ENCODE results near the gene NCCRP1.

Gene NCCRP1

DNA sequence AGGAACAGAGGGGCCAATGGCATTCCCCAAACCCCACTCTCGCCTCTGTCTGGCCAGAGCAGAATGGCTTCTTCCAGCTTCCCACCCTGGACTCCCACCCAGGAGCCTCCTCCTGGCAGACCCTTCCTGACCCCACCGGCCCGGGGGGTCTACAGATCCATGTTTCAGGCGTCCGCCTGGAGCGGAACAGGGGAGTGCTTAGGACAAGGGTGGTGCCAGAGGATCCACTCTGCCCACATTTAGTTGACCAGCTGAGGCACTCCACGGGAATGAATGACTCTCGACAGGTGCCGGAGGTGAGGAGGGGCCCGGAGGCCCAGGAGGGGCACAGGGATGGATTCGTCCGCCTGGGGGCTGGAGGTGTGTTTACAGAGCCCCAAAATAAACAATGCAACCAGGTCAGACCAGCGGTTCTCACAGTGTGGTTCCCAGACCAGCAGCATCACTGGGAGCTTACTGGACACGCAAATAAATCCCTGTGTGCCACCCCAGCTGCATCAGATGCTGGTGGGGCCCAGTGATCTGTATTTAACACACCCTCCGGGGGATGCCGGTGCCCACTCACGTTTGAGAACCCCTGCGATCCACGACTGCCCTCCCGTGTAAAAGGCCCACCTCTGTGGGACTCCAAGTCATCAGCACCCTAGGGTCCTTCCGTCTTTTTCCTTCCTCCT lies 15.1 kb upstream of the NCCRP1 start:
- no peak for DNase-seq

DNA sequence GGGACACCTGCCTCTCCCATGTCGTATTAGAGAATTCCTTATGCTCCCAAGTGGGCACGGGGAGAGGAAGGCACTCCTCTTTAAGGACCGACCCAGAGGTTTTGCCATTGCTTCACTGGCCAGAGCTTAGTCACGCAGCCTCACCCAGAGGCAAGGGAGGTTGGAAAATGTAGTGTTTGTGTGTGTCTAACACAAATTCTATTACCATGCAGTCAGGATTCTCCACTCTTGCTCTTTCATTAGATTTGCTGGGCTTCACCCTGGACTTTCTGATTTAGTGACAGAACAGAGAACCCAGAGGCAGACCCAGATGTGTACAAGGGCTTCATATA lies 14.6 kb upstream of the NCCRP1 start:
- no peak for DNase-seq

DNA sequence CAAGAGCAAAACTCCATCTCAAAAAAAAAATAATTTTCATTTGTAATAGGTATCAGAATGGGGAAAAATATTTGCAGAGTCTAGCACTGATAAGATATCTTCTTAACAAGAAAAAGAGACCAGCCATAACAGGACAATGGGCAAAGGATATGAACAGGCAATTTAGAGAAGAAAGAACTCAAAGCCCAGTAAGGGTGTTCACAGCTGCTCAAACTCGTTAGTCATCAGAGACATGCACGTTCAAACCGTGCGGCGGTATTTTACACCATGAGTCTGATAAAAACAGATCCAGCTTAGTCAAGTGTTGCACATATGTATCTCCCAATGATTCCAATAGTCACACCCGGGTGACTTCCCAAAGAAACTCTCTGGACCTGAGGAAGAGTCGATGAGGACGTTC lies 13.7 kb upstream of the NCCRP1 start:
- no peak for DNase-seq

DNA sequence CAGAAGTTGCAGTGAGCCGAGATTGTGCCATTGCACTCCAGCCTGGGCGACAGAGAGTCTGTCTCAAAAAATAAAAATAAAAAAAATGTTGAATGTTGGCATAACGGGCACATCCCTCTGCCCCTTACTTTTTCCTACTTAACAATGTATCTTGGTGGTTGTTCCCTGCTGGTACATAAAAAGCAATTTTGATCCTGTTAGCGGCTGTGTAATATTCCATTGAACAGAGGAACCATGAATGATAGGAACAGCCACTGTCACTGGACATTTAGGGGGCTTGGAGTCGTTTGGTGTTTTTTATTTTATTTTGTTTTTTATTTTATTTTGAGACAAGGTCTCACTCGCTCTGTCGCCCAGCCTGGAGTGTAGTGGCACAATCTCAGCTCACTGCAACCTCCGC lies 10.4 kb upstream of the NCCRP1 start:
- DNase-seq = no peak

DNA sequence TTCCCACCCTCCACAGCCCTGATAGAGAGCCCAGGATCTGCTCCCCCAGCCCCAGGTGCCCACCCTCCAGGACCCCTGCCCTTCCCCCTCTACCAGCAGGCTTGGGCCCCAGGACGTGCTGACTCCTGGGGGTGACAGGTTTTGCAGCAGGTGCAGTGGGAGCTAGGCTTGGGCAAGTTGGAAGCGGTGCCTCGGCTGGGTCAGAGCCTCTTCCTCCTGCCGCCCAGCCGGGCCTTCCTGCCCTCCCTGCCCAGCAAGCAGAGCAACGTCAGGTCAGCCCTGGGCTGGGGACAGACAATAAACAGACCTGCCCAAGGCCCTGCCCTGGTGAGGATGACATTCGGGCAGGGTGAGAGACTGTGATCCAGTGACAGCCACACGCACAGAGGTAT lies 9.2 kb upstream of the NCCRP1 start:
- DNase-seq = no peak

DNA sequence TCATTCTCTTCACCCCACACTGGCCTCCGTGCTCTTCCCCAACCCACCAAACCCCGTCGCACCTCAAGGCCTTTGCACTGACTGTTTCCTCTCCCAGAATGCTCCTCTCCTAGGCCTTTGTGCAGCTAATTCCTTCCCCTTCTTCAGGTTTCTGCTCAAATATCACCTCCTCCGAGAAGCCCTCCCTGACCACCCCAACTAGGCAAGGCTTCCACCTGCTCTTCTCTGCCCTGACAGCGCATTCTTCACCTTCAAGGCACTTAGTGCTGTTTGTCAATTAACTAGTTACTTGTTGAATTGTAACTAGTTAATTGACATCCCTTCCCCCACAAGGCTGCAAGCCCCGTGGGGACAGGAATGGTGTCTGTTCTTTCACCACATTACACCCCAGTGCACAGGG lies 7.8 kb upstream of the NCCRP1 start:
- DNase-seq = no peak

DNA sequence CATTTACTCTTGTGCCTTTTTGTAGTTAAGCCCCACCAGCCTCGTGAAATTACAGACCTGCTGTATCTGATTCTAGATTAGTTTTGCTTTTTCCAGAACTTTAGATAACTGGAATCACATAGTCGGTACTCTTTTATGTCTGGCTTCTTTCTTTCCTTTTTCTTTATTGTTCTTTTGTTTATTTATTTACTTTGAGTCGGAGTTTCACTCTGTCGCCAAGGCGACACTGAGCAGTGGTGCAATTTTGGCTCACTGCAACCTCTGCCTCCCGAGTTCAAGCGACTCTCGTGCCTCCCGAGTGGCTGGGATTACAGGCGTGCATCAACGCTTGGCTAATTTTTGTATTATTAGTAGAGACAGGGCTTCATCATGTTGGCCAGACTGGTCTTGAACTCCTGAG lies 6.0 kb upstream of the NCCRP1 start:
- no peak for DNase-seq

DNA sequence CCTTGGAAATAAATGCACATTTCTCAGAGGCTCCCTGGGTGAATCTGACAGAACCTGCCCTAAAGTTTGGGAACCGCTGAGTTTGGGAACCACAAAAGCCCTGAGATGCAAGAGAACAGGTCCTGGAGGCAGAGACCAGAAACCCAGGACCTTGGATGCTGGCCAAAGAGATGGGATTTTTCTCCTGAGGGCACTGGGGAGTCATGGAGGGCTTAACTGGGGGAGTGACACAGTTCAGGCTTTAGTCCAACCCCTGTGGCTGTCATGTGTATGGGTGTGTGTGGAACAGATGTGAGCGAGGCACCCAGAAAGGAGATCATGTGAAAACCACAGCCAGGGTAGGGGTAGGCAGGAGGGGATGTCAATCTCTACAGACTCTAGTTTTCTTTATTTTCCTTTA lies 3.9 kb upstream of the NCCRP1 start:
- DNase-seq = no peak

DNA sequence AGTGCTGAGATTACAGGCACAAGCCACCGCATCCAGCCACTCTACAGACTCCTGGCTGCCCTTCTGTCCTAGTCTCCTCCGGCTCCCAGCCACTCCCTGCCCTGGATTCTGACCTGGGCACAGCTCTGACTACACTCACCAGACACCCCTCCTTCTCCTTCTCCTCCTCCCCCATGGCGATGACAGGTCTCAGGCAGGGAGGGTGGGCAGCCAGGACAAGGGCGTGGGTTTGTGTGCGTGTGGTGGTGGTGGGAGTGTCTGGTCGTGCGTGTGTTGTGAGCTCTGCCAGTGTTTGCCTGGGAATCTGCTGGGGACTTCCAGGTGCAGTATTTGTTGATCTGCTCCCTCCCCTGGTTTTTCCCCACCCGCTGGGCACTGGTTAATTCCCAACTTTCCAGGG lies 3.0 kb upstream of the NCCRP1 start:
- no peak for DNase-seq

DNA sequence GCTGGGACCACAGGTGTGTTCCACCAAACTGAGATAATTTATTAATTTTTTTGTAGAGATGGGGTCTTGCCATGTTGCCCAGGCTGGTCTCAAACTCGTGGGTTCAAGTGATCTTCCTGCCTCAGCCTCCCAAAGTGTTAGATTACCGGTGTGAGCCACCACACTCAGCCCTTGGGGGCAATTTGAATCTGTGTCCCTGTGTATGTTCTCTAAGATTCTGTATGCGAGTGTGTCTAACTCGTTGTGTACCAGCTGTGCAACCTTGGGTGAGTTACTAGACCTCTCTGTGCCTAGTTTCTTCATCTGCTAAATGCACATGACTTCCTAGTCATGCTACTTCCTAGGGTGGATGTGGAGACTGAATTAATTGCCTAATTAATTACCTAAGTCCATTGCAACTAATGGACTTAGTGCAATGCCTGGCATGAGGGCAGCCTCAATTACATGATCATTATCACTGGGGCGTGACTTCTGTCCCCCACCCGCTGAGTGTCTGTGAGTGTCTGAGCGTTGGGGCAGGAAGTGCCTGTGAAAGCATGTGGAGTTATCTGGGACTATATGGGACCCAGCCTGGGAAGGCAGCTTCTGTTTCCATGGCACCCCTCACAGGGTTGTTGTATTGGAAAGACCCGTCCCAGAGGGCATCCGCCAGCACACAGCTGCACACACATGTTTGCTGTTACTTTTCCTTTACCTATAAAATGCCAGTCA lies 1.8 kb upstream of the NCCRP1 start:
- no peak for DNase-seq

DNA sequence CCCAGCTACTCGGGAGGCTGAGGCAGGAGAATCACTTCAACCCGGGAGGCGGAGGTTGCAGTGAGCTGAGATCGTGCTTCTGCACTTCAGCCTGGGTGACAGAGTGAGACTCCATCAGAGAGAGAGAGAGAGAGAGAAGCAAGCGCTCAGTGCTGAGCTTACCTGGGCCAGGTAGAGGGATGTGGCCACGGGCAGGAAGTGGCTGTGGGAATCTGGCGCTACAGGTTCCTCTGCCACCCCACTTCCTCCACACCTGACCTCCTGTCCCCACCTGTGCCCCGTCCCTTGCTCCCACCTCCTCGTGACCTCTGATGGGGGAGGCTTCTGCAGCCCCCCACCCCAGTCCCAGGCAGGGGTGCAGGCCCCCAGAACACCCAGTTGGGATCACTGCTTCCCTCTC lies 1.0 kb upstream of the NCCRP1 start:
- no peak for DNase-seq

DNA sequence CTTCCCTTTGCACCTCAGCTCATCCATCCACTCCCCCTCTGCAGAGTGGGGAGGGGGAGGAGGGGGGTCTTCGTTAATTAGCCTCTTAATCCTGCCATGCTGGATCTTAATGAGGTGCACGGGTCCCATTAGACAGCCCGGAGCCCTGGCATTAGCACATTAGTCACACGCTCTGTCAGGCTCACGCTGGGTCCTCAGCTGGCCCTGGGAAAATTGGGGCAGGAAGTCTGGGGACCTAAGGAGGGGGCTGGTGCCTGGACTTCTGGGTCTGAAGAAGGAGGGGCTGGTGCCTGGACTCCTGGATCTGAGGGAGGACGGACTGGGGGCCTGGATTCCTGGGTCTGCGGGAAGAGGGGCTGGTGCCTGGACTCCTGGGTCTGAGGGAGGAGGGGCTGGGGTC lies 444 bp upstream of the NCCRP1 start:
- DNase-seq = no peak

DNA sequence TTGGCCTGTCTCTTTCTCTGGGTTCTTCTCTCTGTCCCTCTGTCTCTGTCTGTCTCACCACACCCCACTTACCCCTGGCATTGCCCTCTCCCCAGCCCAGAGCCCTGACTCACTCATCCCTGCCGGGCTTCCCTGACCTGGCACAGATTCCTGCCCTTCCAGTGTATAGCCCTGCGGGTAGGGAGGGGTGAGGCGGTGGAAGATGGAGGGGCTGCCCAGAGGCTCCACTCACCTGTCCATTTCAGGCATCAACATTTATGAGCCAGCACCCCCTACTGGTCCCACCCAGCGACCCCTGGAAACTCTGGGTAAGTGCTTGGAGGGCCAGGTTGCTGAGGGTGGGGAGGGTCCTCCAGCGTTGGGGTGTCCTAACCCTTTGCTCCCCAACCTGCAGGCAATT lies 1.0 kb downstream of the NCCRP1 start:
- DNase-seq = no peak

DNA sequence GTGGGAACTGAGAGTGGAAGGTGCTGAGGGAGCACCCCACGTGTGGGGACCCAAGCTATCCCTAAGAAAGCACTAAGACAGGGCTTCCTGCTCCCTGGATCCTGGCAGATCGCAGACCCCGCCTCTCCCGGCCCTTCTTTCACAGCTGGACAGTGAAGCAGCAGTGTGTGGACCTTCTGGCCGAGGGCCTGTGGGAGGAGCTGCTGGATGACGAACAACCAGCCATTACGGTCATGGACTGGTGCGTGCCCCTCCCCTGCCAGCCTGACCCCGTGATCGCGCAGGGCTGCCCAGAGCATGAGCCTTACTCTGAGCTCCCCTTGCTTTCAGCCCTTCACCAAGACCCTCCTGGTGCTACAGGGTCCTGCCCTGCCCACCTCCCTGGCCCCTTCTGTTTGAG lies 2.3 kb downstream of the NCCRP1 start:
- no peak for DNase-seq

DNA sequence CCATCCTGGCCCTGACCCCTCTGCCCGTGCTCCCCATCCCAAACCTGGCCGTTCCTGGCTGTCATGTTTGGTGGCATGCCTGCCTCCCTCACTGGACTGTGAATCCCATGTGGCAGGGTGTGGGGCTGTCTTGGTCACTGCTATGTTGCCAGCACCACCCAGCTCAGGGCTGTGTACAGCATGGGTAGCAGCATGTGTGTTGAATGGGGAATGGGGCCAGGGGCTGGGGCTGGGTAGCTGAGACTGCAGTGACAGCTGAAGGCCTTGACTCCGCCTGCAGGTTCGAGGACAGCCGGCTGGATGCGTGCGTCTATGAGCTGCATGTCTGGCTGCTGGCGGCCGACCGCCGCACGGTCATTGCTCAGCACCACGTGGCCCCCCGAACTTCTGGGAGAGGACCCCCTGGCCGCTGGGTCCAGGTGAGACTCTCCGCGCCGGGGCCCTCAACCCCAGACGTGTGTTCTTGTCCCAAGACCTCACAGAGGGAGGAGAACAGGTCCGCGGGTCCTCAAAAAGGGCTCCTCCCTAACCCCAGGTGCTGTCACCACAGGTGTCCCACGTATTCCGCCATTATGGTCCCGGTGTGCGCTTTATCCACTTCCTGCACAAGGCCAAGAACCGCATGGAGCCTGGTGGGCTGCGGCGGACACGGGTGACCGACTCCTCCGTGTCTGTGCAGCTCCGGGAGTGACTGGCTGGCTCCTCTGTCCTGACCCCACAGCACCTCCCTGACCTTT lies 3.5 kb downstream of the NCCRP1 start:
- DNase-seq = no peak

DNA sequence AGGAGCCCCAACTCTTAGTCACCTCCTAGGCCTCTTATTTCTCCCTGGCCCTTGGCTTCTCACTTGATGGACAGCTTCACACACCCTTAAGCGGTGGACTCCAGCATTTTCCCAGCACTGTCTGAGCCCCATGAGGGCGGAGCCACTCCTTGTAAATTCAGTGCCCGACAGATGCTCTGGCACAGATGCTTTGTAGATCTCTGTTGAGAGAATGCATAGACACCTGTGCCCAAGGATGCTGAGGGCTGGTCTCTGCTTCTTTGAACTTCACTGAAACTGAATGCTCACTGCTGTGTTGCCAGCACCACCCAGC lies 4.0 kb downstream of the NCCRP1 start:
- DNase-seq = no peak

DNA sequence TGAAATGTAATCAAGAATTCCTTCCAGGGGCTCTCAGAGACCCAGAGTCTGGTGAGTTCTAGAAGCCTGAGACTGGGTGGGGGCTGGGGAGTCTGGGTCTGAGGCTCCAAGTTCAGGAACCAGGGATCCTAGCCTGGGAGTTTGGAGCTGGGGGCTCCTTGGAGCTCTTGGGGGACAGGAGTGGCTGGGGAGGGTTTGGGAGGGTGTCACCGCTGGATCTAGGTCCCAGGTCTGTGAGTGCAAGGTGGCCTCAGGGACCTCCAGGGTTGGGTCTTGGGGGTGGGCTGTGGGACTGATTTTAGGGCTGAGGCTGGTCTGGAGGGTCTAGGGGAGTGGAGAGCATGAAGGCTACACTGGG lies 6.2 kb downstream of the NCCRP1 start:
- no peak for DNase-seq

DNA sequence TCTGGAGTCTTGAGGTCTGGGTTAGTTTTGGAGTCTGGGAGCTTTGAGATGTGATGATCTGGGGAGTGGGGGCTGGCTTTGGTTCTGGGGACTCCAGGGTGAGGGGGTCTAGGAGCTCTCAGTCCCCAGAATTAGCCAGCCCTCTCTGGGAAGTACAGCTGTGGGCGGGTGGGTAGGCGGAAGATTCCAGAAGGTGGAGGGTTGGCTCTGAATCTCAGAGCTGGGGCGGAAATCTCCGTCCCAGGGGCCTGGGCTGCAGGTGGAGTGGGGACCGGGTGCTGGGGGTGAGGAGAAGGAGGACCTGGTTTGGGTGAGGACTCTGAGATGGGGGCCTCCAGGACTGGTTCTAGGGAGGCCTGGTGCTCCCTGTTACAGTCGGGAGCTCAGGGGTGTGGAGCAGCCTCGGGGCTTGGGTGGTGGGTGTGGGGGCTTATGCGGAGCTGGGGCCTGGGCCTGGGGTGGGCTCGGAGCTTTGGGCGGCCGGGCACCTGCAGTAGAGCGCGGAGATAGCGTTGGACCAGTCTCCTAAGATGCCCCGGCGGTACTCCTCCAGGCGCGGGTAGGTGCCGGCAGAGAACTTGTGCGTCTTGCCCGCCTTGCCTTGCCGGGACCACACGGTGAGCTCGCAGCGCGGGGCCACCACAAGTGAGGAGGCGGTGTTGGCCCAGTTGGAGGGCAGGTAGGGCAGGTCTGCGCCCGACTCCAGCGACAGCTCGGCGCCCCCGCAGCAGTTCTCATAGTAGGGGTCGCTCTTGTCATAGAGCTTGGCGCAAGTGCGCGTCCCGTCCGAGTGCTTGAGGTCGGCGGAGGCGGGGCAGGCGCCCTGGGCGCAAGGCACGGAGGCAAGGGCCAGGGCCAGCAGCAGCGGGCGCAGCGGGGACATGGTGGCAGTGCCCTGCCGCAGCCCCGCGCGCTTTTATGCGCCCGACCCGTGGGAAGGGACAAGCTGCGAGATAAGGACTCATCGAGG lies 6.9 kb downstream of the NCCRP1 start, which contains the start of gene SYCN:
Gene SYCN (minus strand): TSS at position 892 of the 970 bp plus-strand sequence. CDS start 9 bp downstream, at position 883.
- no peak for DNase-seq

DNA sequence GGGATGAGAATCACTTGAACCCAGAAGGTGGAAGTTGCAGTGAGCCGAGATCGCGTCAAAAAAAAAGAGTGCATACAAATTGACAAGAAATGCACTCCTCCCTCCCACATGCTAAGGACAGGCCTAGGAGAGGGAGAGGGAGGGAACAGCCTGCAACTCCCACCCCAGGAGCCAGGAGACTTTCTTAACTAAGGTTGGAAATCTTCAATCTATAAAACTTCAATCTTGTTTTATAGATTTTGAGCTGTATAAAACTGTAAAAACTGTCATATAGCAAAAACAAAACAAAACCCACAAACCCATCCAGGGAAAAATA lies 8.6 kb downstream of the NCCRP1 start:
- no peak for DNase-seq

DNA sequence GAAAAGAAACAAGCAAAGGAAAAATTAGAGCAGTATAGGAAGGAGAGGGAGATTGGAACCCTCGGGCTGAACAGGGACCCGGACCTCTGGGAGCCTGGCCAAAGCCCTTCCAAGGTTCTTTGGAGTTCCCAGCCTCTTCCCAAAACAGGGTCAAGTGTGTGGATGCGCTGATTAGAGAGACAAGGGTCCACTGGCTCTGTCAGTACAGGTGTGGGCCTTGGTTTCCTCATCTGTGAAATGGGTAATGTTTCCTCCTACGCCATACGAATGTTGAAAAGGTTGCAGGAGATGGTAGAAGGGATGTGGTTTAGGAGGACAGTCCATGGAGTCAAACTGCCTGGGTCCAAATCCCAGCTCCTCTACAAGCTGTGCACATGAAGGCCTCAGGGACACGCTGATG lies 9.4 kb downstream of the NCCRP1 start:
- no peak for DNase-seq

DNA sequence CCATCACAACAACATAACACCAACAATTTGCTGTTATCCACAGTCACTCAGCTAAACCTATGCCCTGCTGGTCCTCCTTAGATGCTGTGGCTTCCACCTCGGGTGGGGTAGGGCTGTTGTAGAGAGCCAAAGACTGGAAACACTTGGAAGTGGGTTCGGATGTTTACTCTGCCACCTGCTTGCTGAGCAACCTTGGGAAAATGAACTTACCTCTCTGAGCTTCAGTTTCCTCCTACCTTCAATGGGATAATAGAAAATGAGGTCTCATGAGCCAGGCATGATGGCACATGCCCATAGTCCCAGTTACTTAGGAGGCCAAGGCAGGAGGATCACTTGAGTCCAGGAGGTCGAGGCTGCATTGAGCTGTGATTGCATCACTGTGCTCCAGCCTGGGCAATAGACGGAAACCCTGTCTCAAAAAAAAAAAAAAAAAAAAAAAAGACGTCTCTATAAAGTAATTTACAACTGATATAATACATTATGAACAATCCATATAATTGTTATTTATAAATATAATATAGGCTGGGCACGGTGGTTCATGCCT lies 10.6 kb downstream of the NCCRP1 start:
- no peak for DNase-seq

DNA sequence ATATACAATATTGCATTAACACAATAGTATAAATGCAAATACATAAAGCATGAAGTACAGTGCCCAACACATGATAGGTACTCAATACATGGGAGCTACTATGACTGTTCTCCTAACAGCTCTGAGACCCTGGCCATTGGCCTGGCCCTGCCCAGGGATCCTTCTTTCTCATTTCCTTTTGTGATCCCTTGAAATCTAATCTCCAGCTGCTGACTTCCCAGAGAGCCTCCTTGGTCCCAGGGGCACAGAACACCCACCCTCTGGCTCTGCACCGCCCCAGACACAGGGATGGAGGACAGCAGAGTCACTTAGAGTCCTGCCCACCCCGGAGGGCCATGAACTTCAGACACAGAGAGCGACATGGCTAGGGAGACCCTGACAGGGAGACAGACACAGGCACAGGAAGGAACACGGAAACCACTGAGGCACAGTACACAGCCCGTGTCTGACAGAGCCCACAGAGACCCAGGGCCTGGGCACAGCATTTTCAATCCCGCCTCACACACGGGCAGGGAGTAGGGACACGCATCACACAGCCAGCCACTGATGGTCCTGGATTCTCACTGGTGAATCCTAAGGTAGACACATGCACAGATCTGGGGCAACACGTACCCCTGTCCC lies 11.5 kb downstream of the NCCRP1 start:
- DNase-seq = no peak

DNA sequence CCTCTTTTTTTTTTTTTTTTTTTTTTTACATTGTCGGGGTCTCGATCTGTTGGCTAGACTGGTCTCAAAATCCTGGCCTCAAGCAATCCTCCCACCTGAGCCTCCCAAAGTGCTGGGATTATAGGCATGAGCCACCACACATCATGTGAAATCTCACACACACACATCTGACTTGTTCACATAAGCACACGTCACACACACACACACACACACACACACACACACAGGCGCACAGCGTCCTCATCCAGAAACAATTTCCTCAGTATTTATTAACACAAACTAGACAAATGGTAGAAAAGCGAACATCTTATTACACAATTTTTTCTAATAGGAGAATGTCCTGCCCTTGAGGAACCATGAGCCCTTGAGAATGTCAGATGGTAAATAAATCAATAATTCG lies 12.4 kb downstream of the NCCRP1 start:
- no peak for DNase-seq

All from activated CD4-positive, alpha-beta T cell treated with anti-CD3 and anti-CD28 coated beads, Interleukin-2, Interleukin-6, amounts not matched to agents 100 ng/mL and 50 ng/mL, durations not matched to agents 16 hours and 8 hours (primary cell).